Measurements from ENCODE around the gene MYO1D.
"Not testable (repeated sequence)": the region's sequence is repeated elsewhere in the genome, so short reads cannot be mapped to it uniquely, and the experiment has no call there.

MYO1D gene

GRCh38 chr17:32563583-32563982 is 313.3 kb downstream of the MYO1D start:
- no peak for DNase-seq

DNA sequence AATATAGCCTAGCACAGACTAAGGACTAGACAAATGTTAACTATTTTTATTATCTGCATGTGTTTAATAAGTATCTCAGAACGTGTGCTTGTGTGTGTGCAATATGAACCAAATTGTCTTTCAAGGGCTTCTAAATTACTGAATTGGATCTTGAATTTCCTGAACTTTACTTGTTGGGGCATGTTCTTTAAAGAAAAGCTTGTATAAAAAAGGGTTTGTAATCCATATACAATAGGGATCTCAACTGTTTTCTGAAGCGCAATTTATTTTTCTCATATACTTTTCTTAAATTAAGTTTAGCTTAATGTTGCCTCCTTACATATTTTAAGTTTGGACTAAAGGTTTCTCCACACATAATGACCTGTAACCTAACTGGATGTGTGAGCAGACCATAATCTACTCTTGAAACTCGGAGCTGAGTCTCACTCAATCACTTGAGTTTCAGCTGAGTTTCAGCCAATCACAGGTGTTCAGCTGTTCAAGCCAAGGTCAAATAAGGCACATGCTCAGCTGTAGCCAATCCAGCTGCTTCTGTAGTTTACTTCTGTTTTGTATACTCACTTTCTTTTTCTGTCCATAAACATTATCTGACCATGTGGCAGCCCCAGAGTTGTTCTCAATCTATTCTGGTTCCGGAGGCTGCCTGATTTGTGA is 317.8 kb downstream of the MYO1D start:
- no peak for DNase-seq

DNA sequence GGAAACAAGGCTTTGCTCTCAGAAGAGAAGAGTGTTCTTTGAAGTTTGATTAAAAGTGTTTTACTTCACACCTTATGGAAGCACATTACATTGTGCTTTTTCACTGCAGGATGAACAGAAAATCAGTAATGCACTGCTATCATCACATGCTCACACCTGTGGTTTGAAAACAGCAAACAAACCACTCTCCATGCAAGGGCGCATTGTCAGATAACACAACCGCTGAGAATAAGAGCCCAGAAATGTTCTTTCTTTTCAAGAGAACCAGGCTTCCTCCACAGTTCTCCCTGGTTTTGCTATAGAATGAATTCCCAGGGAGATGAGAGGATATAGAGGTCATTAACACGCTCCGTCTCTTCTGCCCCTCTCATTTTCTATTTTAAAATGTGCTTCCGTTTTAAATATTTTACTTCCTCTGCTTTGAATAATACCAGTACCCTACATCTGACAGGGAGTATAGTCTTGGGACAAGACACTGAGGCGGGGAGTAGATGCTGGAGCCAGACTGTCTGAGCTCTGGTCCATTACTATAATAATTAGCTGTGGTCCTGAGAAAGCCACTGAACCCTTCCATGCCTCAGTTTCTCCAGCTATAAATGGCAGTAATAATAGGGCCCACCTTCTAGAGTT is 318.5 kb downstream of the MYO1D start:
- no peak for DNase-seq

DNA sequence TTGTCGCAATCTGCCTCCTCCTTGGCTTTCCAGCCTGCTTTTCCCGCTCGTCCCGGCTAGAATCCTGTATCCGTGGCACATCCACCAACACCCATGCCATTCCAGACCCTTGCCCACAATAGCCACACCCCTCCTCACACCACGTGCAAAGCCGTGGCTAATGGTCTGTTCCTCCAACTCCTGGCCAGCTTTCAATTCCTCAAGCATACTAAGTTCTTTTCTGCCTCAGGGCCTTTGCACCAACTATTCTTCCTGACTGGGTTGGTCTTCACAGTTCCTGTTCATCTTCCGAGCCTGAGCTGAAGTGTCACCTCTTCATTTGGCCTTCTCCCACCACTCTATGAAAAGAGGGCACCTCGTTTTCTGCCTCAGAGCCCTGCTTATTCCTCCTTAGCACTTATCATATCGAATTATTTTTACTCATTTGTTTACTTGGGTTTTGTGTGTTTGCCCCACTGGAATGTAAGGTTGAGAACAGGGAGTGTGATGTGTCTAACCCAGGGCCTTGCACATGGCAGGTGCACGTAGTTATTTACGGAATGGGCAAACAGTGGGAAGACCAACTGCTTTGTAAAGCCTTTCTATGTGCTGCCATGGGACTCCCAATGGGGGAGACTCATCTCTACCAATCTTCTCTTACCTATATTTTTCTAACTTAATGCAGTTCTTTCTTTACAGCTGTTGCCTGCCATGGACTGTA is 321.2 kb downstream of the MYO1D start:
- no peak for DNase-seq

GRCh38 chr17:32553168-32553567 is 323.8 kb downstream of the MYO1D start:
- no peak for DNase-seq

- DNase-seq = no peak
Observed at GRCh38 chr17:32552280-32552679, 324.6 kb downstream of the MYO1D start.

DNA sequence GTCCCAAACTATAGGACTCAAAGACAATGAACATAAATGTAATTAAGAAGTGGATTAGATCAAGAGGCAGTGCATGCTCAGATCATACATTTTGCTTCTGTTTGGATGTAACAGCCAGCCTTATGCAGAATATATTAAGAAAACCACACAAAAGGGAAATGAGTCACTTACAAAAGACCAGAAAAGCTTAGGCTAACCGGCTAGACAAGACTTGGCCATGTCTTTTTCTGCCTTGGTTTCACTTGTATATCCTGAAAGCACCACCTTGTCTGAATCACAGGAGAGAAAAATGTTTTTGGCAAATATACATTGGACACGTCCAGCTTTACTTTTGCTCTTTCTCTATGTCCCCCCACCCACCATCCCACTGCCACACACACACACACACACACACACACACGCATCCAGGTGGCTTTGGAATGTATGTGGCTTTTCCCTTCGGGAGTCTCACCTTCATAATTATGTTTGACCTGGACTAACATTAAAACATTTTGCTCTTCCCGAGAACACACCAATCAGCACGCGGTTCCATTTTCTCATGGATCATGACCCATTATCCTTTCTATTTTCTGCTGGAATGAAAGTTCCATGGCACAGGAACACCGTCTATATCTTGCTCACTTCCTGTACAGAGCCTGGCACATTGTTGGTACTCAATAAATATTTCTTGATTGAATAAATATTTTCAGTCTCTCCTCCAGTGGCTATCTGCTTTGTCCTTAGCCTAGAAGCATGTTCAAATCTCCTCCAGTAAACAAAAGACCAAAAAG is 325.6 kb downstream of the MYO1D start:
- DNase-seq = no peak

- no peak for DNase-seq
Observed at GRCh38 chr17:32549559-32549958, 327.4 kb downstream of the MYO1D start.

GRCh38 chr17:32546031-32546444 is 330.9 kb downstream of the MYO1D start:
- peak; percentile 84 for DNase-seq

GRCh38 chr17:32542186-32542585 is 334.7 kb downstream of the MYO1D start:
- no peak for DNase-seq

DNA sequence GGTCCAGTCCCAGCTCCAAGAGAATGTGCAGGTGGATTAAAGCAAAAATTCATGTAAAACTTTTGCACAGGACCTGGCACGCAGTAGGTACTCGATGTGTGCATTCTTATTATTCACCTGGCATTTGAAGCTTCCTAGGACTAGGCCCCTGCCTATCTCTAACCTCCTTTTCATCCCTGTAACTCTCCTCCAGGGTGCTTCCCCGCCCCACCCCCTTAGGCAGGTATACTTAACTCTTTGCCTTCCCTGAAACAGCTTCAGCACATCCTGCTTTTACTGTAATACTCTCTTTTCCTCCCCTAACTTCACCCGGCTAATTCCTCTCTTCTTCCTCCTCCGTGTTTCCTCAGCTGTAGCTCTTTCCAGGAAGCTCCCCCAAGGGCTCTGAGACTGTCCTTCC is 335.3 kb downstream of the MYO1D start:
- no peak for DNase-seq

- DNase-seq = no peak
Observed at GRCh38 chr17:32536736-32537643, 339.9 kb downstream of the MYO1D start.

DNA sequence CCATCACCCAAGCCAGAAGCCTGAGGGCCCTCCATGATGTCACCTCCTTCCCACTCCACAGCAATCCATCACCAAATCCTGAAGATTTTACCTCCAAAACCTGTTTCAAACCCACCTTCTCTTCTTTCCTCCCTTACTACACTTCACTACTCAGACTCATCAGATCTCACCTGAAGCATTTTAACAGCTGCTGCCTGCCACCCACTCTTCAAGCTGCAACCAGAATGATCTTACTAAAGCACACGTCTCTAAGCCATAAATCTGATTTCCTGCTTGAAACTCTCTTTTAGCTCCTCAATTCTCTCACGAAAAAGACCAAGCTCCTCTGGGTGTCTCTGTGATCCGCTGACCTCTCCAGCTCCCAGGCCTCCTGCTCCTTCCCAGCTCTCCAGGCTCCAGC is 343.6 kb downstream of the MYO1D start:
- DNase-seq = no peak

DNA sequence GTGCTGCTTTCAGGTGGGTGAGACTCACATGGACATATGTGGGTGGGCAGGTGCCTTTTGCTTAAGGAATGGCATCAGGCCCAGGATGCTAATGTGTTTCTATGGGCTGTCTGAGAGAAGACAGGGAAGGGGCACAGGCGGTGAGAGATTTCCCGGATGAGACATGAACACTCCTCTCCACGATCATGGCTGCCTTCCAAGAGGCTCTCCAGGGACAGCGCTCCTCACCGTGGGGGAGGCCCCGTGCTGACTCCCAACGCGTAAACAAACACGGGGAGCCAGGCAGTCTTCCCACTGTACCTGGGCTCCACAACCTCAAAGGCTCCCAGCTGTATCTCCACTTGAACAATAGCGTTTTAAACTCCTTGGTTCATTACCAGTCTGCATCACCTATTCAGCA is 347.3 kb downstream of the MYO1D start:
- DNase-seq = peak; percentile 59

- no peak for DNase-seq
Observed at GRCh38 chr17:32528825-32529224, 348.1 kb downstream of the MYO1D start.

DNA sequence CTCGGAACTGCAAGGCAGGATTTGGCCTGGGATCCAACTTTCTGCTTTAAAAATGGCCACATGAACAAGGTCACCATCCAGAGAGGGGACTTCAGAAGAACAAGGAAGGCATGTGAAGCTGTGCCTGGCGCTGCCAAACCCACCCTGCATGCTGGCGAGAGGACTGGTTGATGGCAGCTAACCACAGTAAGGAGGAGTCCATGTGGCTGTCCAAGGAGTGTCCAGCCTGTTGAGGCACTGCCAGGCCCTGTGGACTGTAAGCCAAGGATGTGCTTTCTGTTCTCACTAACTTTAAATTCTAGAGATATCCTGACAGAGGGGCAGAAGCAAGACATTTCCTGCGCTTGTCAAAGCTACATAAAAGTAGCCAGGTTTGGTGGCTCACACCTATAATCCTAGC is 349.8 kb downstream of the MYO1D start:
- no peak for DNase-seq

DNA sequence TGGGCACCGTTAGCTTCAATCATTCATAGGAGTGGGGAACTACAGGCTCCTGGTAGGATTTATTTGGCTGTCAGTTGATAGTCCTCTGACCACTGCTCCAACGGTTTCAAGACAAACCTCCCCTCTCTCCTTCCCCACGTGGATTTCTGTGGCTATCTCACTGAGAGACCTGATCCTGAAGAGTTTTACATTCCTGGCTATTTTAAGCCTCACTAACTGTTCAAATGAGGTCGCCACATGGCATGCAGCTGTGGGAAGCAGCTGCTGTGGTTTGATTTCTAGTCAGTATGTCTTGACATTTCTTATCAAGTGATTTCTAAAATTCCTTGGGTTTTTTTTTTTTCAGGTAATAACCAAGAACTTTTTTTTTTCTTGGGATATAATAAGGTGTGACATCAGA is 351.8 kb downstream of the MYO1D start:
- no peak for DNase-seq

DNA sequence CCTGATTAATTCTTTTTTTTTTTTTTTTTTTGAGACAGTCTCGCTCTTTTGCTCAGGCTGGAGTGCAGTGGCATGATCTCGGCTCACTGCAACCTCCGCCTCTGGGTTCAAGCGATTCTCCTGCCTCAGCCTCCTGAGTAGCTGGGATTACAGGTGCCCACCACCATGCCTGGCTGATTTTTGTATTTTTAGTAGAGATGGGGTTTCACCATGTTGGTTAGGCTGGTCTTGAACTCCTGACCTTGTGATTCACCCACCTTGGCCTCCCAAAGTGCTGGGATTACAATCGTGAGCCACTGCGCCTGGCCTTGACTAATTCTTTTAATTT is 352.4 kb downstream of the MYO1D start:
- not testable (repeated sequence) for DNase-seq

- DNase-seq = no peak
Observed at GRCh38 chr17:32523827-32524552, 352.9 kb downstream of the MYO1D start.

- DNase-seq = no peak
Observed at GRCh38 chr17:32523017-32523680, 353.8 kb downstream of the MYO1D start.

DNA sequence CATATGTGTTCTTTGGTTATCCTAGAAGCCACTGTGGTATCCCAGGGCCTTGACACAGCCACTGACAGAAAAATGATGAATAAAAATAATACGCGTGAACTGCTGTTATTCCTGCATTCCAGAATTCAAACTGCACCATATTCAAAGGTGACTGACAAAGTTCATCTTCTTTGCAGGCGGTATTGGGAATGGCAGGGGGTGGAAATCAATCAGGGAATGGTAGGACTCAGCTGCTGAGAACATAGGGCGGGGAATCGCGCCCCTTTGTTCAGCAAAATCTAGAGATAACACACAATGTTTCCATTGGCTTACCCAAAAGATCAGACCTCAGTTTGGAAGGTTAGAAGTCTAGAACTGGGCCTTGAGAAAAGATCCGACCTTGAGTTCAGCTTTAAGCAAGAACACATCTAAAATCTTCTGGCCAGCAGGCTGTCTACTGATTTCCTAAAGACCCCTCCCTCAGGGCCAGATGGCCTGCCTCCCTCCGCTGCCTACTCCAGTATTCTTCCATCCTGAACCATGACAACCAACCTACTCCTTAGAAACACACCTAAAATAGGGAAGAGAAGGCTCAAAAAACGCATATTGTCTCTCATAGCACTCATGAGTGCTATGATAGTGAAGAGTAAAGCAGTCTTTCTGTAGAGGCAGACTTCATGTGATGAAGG is 356.1 kb downstream of the MYO1D start:
- DNase-seq = no peak
